Inferior parietal cortex (tissue), 1 donor: ENCODE results near the gene GRIA2.

Experiments
- DNase-seq: peaks from one replicate; pipeline ENCODE4 v3.0.0-alpha.2; 2016; ENCODE audit errors: extremely low spot score

Gene GRIA2

GRCh38 chr4:157372154-157372553 is 151.6 kb downstream of the GRIA2 start:
- DNase-seq: no peak

- no peak for DNase-seq
Measured at GRCh38 chr4:157372567-157372966, 152.0 kb downstream of the GRIA2 start.

GRCh38 chr4:157389741-157390140 is 169.2 kb downstream of the GRIA2 start:
- DNase-seq: no peak

- DNase-seq: no peak
Measured at GRCh38 chr4:157405070-157405469, 184.5 kb downstream of the GRIA2 start.
